T-helper 9 cell (primary cell): ENCODE results near the gene GRB10.

Source experiments
- DNase-seq: peaks from one replicate; pipeline ENCODE4 v3.0.0-alpha.2; 2020
- total RNA-seq, 2 donors: gene quantifications; one replicate each; lab custom pipeline; 2026; lab: John Stamatoyannopoulos, UW

The GRB10 gene
- total RNA-seq = 1.2 to 33.4 reads per million in 2 donors

GRCh38 chr7:50782375-50783208 lies at the start of gene GRB10:
TSS of gene GRB10 (minus strand) at chr7:50782896. CDS start at chr7:50732322, 50,574 bp downstream.
- DNase-seq = no peak

GRCh38 chr7:50828801-50829200 lies 46.1 kb upstream of the GRB10 start:
- DNase-seq = no peak

- DNase-seq = no peak
Measured at GRCh38 chr7:50828116-50828515, 45.4 kb upstream of the GRB10 start.

- DNase-seq = no peak
Measured at GRCh38 chr7:50827281-50827680, 44.6 kb upstream of the GRB10 start.

- no peak for DNase-seq
Measured at GRCh38 chr7:50826371-50827172, 43.9 kb upstream of the GRB10 start.

GRCh38 chr7:50825465-50825864 lies 42.8 kb upstream of the GRB10 start:
- no peak for DNase-seq

GRCh38 chr7:50824882-50825281 lies 42.2 kb upstream of the GRB10 start:
- no peak for DNase-seq

- no peak for DNase-seq
Measured at GRCh38 chr7:50822706-50823105, 40.0 kb upstream of the GRB10 start.

GRCh38 chr7:50822110-50822509 lies 39.4 kb upstream of the GRB10 start:
- no peak for DNase-seq

- no peak for DNase-seq
Measured at GRCh38 chr7:50821457-50822008, 38.8 kb upstream of the GRB10 start.

- DNase-seq = no peak
Measured at GRCh38 chr7:50818324-50818723, 35.6 kb upstream of the GRB10 start.

- no peak for DNase-seq
Measured at GRCh38 chr7:50817561-50817960, 34.9 kb upstream of the GRB10 start.

- DNase-seq = no peak
Measured at GRCh38 chr7:50815138-50815537, 32.4 kb upstream of the GRB10 start.

- DNase-seq = no peak
Measured at GRCh38 chr7:50814166-50814565, 31.5 kb upstream of the GRB10 start.

GRCh38 chr7:50812841-50813475 lies 30.3 kb upstream of the GRB10 start:
- DNase-seq = no peak

- DNase-seq = no peak
Measured at GRCh38 chr7:50812094-50812493, 29.4 kb upstream of the GRB10 start.

GRCh38 chr7:50808282-50808888 lies 25.7 kb upstream of the GRB10 start:
- DNase-seq = no peak

GRCh38 chr7:50807026-50807730 lies 24.5 kb upstream of the GRB10 start:
- DNase-seq = no peak

GRCh38 chr7:50806143-50806542 lies 23.4 kb upstream of the GRB10 start:
- no peak for DNase-seq

- no peak for DNase-seq
Measured at GRCh38 chr7:50805447-50806125, 22.9 kb upstream of the GRB10 start.
